GM21447 (cell line): ENCODE data around the gene GTF2IRD2.
"Not testable (repeated sequence)": the region's sequence is repeated elsewhere in the genome, so short reads cannot be mapped to it uniquely, and the experiment has no call there.

ENCODE experiments used
- ATAC-seq: cut with Tn5 transposase; IDR thresholded peaks from one replicate; pipeline ENCODE4 v1.9.1; 2021; ENCODE audit not compliant: unreplicated experiment

Gene GTF2IRD2

DNA sequence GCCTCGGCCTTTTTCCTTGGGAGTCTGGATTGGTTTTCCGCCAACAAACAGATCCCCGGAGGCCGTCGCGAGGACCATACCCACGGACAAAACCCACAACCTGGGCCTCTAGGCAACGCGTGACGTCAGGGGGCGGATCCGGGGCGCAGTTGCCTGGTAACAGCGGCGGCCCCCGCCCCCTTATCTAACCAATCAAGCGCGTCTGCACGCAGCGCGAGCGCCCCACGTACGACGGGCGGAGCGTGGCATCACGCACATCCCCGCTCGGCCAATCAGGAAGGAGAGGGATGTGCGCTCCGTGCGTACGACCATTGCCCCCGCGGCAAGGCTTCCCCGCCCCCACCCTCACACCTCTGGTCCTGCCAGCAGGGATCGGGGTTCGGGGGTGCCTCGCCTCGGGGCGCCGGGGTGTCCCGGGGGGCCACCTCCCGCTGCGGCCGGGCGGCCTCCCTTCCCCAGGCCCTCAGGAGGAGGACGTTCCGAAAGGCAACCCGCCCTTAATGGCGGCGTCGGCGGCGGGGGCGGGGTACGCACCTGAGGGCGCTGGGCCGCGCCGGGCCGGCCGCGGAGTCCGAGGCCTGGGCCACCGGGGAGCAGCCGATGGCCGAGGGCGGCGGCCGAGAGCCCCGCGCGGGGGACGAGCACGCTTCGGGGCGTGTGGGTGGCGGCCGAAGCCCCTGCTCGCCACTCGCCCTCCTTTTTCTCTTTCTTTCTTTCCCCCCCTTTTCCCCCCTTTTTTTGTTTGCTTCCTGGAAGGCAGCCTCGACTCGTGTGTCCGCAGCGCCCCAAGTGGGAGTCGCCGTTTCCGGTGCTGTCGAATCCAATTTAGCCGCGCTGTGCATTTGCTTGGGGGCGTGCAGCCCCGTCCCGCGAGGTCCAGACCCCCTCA is at the start of gene GTF2IRD2:
TSS of gene GTF2IRD2 (minus strand) at position 773 of the 889 bp plus-strand sequence. CDS start 15,227 bp downstream, outside the sequence.
- ATAC-seq, result peak; percentile 92

- peak; percentile 63 for ATAC-seq
Observed at GRCh38 chr7:74890158-74891123, 39.0 kb upstream of the GTF2IRD2 start.

GRCh38 chr7:74889518-74890129 is 38.2 kb upstream of the GTF2IRD2 start:
- not testable (repeated sequence) for ATAC-seq

DNA sequence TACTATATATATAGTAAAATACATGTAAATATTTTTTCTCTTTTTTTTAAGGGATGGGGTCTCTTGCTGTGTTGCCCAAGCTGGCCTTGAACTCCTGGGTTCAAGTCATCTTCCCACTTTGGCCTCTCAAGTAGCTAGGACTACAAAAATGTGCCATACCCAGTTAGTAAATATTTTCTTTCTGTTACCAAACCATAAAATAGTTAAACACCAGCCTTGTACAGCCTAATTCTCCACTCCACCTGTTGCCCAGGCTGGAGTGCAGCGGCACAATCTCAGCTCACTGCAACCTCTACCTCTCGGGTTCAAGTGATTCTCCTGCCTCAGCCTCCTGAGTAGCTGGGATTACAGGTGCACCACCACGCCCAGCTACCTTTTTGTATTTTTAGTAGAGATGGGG is 33.9 kb upstream of the GTF2IRD2 start:
- not testable (repeated sequence) for ATAC-seq

- not testable (repeated sequence) for ATAC-seq
Observed at GRCh38 chr7:74882110-74882509, 30.7 kb upstream of the GTF2IRD2 start.

DNA sequence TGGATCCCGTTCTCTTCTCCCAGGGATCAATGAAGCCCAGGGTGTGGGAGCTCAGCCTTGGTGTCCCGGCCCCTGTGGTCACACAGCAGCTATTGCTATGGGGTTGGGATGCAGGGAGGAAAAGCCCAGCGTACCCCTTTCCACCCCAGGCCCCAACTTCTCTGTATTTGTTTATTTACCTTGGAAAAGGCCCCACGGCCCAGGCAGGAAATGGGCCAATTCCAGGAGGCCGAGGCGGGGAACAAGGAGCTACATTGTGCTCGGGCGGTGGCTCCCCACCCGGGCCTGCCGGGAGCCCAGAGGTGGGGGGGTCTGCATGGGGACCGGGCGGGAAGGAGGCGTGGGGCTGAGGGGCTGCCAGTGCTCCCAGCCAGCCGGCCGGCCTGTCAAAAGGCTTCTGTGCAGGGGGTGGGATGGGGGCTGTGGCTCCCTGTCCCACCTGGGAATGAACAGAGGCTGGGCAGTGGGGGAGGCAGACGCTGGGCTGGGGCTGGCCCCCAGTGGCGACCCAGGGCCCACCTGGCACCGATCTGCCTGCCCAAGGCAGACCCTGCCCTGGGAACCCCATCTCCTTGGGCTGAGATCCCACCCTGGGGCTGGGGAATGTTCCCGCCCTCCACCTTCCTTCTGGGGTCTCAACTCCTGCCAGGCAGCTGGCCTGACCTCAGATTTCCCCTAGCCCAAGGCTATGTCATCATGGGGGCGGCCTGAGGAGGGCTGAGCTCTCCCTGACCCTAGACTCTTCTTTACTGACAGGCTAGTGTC is 23.5 kb upstream of the GTF2IRD2 start:
- ATAC-seq, result not testable (repeated sequence)

DNA sequence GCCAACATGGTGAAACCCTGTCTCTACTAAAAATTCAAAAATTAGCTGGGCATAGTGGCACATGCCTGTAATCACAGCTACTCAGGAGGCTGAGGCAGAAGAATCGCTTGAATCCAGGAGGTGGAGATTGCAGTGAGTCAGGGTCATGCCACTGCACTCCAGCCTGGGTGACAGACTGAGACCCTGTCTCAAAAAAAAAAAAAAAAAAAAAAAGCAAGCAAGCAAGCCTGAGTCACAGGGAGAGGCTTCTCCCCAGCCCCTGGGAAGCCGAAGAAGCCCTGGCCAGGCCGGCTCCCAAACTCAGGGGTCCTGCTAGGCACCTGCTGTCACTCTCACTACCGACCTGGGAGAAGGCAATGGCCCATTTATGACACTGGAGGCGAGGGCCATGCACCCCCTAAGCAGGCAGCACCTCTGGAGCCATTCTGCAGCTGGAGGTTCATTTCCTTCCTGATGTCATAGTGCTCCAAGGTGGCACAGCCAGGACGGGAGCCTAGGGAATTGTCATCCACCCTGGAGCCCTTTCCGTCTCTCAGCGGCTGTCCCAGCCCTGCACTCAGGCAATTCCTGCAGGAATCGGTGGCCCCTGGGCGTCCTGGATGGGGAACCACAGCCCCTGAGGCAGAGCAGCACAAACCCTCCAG is 22.8 kb upstream of the GTF2IRD2 start:
- ATAC-seq, result not testable (repeated sequence)

GRCh38 chr7:74872542-74872941 is 21.1 kb upstream of the GTF2IRD2 start:
- not testable (repeated sequence) for ATAC-seq

- ATAC-seq, result not testable (repeated sequence)
Observed at GRCh38 chr7:74865777-74866176, 14.4 kb upstream of the GTF2IRD2 start.

DNA sequence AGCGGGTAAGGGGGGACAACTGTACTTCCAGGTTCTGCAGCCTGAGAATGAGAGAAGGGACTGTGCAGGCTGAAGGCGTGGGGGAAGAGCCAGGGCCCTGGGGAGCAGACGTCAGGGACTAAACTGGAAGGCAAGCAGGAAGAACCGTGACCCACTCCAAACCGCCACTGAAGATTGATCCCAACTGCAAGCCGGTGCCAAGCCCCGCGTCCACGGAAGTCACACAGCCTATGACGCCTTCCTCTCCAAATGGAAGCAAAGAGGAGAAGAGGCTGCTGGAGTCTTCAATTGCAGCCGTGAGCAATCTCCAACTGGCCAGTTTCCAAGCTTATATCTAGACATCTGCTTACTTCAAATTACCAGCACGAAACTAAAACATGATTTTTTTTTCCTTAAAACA is 1.6 kb downstream of the GTF2IRD2 start:
- not testable (repeated sequence) for ATAC-seq

GRCh38 chr7:74830411-74830810 is 21.0 kb downstream of the GTF2IRD2 start:
- ATAC-seq, result not testable (repeated sequence)

GRCh38 chr7:74829959-74830358 is 21.4 kb downstream of the GTF2IRD2 start:
- not testable (repeated sequence) for ATAC-seq

DNA sequence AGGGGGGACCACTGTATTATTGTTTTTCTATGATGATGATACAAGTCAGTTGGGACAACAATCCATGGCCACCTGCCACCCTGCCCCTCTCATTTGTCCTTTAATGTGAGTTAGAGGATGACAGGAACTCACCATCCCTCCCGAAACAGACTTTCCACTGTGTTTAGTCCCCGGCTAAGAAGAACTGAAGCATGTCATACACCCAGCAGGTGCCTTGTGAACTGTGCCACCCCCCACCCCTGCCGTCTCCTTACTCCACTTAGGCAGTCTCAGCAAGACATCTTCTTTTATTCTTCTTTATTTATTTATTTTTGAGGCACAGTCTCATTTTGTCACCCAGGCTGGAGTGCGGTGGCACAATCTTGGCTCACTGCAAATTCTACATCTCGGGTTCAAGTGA is 30.1 kb downstream of the GTF2IRD2 start:
- ATAC-seq, result not testable (repeated sequence)

DNA sequence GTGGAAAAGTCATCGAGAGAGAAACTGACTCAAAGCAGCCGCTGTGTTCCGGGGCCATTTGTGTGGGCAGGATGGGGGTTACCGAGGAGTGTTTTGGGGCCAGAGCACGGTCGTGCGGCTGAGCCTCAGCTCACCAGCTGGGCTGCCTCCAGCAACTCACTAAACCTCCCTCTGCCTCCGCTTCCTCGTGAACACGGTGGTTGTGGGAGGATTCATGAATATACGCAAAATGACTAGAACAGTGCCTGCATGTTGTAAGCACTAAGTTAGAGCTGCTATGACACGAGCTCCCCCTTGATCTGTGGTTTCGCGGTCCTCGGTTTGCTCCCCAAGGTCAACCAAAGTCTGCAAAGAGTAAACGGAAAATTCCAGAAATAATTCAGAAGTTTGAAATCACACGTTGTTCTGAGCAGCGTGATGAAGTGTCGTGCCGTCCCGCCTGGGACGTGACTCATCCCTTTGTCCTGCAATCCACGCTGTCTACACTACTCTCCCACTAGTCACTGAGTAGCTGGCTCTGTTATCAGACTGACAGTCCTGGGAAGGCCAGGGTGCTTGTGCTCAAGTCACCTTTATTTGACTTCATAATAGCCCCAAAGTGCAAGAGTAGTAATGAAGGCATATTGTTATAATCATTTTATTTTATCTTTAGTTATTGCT is 31.1 kb downstream of the GTF2IRD2 start:
- peak; percentile 81 for ATAC-seq

- ATAC-seq, result not testable (repeated sequence)
Observed at GRCh38 chr7:74815882-74816281, 35.5 kb downstream of the GTF2IRD2 start.

DNA sequence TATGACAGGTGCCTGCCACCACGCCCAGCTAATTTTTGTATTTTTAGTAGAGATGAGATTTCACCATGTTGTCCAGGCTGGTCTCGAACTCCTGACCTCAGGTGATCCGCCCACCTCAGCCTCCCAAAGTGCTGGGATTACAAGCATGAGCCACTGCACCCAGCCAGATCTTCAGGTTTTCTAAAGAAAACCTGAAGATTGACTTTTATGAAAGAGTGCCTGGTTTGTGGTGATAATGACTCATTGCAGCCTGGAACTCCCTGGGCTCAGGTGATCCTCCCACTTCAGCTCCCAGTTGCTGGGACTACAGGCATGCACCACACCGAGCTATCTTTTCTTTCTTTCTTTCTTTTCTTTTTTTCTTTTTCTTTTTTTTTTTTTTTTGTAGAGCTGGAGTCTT is 52.8 kb downstream of the GTF2IRD2 start:
- not testable (repeated sequence) for ATAC-seq

DNA sequence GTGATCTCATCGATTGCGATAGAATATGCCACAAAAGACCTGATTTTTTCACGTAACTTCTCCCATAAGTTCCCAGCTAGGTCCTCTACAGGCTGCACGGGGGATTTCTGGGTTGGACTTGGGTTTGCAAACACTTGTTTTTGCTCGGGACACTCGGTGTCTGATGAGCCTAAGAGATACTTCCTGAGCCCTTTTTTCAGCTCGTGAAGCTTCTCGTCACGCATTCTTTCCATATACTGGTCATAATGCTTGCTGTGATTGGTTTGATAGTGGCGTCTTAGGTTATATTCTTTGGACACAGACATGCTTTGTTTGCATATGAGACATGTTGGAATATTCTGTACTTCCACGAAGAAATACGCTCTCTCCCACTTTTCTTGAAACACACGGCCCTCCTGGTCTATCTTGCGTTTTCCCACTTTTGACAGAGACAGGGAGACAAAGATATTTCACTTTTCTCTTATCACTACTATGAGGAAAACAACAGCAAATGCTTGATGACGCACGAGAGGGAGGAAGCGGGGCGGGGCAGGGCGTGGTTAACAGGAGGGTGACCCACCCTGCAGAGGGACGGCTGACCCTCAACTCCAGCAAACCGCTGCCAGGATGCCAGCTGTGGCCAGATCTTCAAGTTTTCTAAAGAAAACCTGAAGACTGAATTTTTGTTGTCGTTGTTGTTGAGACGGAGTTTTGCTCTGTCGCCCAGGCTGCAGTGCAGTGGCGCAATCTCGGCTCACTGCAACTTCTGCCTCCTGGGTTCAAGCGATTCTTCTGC is 53.4 kb downstream of the GTF2IRD2 start:
- not testable (repeated sequence) for ATAC-seq

GRCh38 chr7:74789200-74789736 is 62.1 kb downstream of the GTF2IRD2 start:
- peak; percentile 5 for ATAC-seq
